HG03521 (cell line): ENCODE data around the gene IL36RN.
"Not testable (repeated sequence)": the region's sequence is repeated elsewhere in the genome, so short reads cannot be mapped to it uniquely, and the experiment has no call there.

Experiments used
- ATAC-seq: cut with Tn5 transposase; IDR thresholded peaks from one replicate; pipeline ENCODE4 v1.9.1; 2021; ENCODE audit warnings: mild to moderate bottlenecking, moderate library complexity; ENCODE audit not compliant: unreplicated experiment

Gene IL36RN

GRCh38 chr2:113096842-113097618 is 38.0 kb downstream of the IL36RN start:
- ATAC-seq: not testable (repeated sequence)

- no peak for ATAC-seq
These were observed 39.0 kb downstream of the IL36RN start for GRCh38 chr2:113098041-113098440.

GRCh38 chr2:113098532-113098931 is 39.5 kb downstream of the IL36RN start:
- ATAC-seq: no peak

GRCh38 chr2:113102133-113102532 is 43.1 kb downstream of the IL36RN start:
- no peak for ATAC-seq

GRCh38 chr2:113103277-113103676 is 44.3 kb downstream of the IL36RN start:
- no peak for ATAC-seq

- no peak for ATAC-seq
These were observed 45.1 kb downstream of the IL36RN start for GRCh38 chr2:113104054-113104611.

- ATAC-seq: no peak
These were observed 46.2 kb downstream of the IL36RN start for GRCh38 chr2:113105047-113105785.

- ATAC-seq: no peak
These were observed 52.1 kb downstream of the IL36RN start for GRCh38 chr2:113111121-113111520.

- ATAC-seq: no peak
These were observed 52.9 kb downstream of the IL36RN start for GRCh38 chr2:113111823-113112287.

- no peak for ATAC-seq
These were observed 53.4 kb downstream of the IL36RN start for GRCh38 chr2:113112441-113112840.

GRCh38 chr2:113112871-113113270 is 53.9 kb downstream of the IL36RN start:
- no peak for ATAC-seq

GRCh38 chr2:113113807-113114206 is 54.8 kb downstream of the IL36RN start:
- ATAC-seq: no peak
